NCI-H526 (cell line): Measurements from ENCODE around the gene DOCK3.
A peak's percentile ranks its signal among the peaks of the same experiment; 100 is the strongest.
"Not testable (repeated sequence)": the region's sequence is repeated elsewhere in the genome, so short reads cannot be mapped to it uniquely, and the experiment has no call there.

ENCODE experiments used
- DNase-seq, 2 experiments: peaks; one replicate each; lab custom pipeline; 2025; lab: John Stamatoyannopoulos, UW

The DOCK3 gene

GRCh38 chr3:51368276-51368675 lies 693.5 kb downstream of the DOCK3 start:
- not testable (repeated sequence) for DNase-seq

DNA sequence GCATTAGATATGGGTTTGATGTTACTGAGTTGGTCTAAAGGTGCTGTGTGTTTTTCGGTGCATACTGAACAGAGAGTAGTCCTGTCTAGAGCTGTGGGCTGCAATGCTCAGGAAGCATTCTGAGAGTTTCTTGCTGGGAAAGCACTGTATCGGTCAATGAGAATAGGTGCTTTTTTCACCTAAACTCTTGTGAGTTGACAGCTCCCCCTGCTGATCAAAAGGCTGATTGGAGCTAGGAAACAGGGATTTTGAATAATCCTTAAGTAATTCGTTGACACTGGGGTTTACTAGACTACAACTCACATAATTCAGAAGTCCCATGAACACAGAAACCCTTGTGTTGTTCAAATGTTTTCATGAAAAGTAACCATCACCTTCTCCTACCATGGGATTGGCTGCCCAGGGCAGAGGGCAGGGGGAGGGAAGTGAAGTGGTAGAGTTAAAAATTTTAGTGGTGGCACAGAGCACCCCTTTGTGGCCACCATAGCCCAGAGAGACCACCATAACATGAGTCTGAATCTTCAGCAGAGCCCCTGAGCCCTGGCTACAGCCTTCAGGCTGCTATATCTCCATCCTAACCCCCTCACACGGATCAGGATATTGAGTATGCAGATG lies 697.3 kb downstream of the DOCK3 start:
- peak; percentile 18 to 69 for DNase-seq

- DNase-seq, result no peak
These were observed 699.1 kb downstream of the DOCK3 start for GRCh38 chr3:51373658-51374421.

GRCh38 chr3:51374456-51374855 lies 699.7 kb downstream of the DOCK3 start:
- no peak for DNase-seq

- DNase-seq, result no peak
These were observed 700.4 kb downstream of the DOCK3 start for GRCh38 chr3:51375136-51375535.

DNA sequence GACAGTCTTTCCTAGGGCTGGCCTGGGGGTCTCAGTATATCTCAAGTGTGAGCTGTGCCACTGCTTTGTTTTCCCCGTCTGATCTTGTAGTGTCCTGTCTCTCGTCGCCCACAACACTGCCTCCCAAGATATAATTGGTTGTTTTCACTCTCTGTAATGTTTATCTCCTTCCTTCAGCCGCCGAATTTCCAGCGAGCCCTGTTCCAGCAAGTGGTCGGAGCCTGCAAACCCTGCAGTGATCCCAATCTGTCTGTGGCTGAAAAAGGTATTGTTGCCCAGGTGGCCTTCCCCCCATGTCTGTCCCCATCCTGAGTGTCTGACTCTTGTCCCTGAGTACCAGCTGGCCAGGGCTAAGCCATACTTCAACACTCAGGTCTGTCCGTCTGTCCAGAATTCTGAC lies 700.8 kb downstream of the DOCK3 start:
- DNase-seq, result no peak

DNA sequence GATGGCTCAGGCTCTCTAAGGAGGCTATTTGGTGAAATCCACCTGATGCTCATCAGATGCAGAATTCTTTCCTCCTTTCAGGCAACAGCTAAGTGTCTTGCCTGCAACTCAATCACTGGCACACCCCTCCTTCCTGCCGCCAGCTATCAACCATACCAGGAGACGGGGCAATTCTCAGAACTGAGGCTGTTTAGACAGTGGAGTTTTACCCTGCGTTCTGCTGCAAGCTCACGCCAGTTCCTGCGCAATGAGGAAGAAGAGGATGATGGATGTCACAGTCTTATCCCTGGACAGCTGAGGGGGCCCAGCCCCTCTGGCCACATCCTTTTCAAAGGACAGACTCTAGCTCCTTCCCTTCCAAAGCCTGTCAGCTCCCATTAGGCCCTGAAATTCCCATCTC lies 703.3 kb downstream of the DOCK3 start:
- no peak for DNase-seq

- no peak for DNase-seq
These were observed 704.0 kb downstream of the DOCK3 start for GRCh38 chr3:51378726-51379125.

- DNase-seq, result no peak
These were observed 704.6 kb downstream of the DOCK3 start for GRCh38 chr3:51379301-51379700.

DNA sequence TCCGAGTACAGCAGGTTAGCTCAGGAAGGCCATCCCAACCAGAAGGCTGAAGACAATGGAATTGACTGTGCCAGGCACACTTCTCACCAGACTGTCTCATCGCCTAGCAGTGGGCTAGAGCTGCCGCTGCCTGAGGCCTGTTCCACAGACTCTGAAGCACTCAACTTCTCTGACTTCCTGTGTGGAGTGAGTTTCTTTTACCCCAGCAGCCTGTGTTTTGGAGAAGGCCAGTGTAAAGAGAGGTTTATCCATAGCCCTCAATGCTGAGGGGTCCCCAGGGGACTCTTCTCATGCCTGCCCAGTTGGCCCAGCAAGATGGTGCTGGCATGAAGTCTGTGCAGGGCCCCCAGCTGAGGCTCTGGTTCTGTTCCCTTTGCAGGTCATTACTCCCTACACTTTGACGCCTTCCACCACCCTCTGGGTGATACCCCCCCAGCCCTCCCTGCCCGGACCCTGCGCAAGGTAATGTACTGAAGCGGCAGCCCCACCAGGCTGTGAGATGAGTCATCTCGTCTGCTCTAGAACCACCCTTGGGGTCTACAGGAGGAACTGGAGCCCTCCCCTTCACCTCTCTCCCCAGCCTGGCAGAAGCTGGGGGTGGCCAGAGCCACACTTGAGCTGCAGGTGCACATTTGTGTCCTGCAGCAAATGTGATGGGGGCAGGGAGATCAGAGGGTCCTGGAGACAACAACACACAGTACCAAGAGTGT lies 705.2 kb downstream of the DOCK3 start:
- DNase-seq, result no peak

- no peak for DNase-seq
These were observed 706.0 kb downstream of the DOCK3 start for GRCh38 chr3:51380601-51381332.

- DNase-seq, result no peak
These were observed 706.6 kb downstream of the DOCK3 start for GRCh38 chr3:51381333-51381705.

DNA sequence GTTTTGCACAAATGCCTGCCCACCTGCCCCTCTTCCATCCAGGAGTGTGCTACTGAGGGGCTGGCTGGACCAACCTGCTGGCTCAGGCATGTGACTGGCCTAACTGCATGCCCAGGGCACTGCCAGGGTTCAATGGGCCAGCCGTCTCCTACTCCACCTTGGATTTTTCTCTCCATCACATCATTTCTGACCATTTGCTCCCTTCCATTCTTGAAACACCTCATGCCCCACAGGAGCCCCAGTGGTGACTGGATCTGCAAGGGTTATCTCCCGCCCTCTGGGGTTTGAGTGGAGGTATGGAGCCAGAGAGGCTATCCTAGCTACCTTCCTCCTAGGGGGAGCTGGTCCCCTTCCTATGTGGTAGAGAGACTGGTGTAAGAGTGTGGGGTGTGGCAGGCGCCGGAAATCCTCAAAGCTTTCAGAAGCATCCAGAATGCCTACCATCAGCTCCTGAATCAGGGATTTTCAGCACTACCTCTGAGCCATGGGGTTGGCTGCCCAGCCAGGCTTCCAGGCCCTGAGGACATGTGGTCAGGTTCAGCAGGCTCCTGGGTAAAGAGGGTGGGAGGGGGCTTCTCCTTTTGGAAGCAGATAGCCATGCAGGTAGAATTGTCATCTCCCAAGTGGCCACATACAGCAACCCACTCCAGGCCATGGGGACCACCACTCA lies 707.5 kb downstream of the DOCK3 start:
- no peak for DNase-seq

GRCh38 chr3:51382947-51383578 lies 708.3 kb downstream of the DOCK3 start:
- DNase-seq, result no peak

DNA sequence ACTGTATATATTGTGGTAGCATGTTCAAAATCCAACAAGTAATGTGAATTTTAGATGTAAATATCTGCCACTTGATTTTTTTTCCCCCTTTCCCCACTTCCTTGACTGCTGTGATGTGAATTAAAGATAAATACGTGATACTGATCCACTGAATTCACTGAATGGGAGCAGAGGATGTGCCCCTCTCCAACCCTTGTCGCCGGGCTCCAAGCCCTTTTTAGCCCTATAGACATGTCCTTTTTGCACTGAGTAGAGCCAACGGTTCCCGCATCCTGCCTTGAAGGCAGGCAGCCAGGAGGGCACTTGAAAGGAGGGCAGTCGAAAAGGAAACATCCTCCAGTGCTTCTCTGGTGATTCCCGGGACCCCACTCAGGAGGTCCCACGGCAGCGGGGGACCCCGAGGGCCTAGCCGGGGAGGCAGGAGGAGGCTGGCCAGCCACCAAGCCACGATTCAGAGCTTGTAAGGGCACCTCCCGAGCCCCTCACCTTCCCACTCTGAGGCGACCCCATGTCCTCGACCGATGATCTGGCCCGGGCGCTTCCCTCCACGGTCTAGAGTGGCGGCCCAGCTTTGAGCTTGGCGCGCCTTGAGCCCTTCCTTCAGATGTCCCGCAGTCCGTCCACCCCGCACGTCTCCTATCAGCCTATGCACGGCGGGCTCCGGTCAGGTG lies 709.5 kb downstream of the DOCK3 start:
- DNase-seq, result peak; percentile 4 to 34

DNA sequence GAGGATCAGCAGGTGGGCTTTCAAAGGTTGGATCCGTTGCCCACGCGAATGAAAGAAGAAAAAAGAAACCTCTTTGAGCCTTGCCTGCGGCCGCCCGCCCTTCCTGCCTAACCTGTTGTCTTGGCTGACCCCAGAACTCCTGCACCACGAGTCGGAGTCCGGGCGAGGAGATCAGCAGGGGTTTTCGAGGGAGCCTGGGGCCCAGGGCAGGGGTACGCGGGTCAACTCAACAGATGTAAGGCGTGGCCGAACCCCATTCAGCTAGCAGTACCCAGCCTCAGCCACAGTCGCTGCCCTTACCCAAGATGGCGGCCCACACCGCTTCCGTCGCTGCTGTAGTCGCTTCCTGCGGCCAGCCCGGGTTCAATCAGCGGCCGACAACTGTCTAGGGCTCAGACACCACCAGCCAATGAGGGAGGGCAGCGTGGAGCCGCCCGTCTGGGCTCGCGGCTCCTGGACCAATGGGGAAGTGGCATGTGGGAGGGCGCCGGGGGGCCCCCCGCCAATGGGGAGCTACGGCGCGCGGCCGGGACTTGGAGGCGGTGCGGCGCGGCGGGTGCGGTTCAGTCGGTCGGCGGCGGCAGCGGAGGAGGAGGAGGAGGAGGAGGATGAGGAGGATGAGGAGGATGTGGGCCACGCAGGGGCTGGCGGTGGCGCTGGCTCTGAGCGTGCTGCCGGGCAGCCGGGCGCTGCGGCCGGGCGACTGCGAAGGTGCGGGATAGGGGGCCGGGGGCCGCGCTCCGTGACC lies 710.2 kb downstream of the DOCK3 start, which contains the start of gene MANF:
MANF (plus strand) TSS at position 566 of the 748 bp plus-strand sequence; CDS start at position 618, 52 bp downstream.
- peak; percentile 93 to 98 for DNase-seq

GRCh38 chr3:51385621-51386091 lies 710.9 kb downstream of the DOCK3 start:
- no peak for DNase-seq

DNA sequence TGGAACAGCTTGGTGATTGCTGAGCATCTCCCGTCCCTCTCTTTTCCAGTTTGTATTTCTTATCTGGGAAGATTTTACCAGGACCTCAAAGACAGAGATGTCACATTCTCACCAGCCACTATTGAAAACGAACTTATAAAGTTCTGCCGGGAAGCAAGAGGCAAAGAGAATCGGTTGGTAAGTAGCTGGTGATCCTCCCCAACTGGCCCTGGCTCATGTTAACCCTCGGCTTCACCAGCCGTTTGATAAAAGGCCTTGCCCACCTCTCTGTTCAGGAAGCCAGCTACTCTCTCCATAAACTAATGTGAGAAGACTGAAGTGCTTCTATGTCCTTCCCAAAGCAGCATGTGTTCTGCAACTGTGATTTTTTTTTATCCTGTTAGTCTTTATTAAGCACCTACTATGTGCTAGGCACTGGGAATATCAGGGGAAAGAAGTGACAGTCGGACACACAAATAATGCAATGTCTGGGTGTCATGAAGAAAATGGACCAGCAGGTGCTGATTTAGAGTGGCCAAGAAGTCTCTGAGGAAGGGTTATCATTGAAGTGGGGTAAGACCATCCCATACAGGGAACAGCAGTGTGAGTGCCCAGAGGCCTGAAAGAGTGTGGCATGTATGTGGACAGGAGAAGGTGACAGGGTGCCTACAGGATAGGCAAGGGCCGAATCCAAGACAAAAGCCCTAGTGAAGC lies 711.6 kb downstream of the DOCK3 start:
- DNase-seq, result no peak

GRCh38 chr3:51386852-51387229 lies 712.1 kb downstream of the DOCK3 start:
- no peak for DNase-seq
